HG02642 (cell line): Measurements from ENCODE around the gene RMI1.
"Not testable (repeated sequence)": the region's sequence is repeated elsewhere in the genome, so short reads cannot be mapped to it uniquely, and the experiment has no call there.

ENCODE experiments used
- ATAC-seq: cut with Tn5 transposase; IDR thresholded peaks from one replicate; pipeline ENCODE4 v1.9.1; 2021; ENCODE audit warnings: mild to moderate bottlenecking; ENCODE audit not compliant: unreplicated experiment, poor library complexity

RMI1 gene

DNA sequence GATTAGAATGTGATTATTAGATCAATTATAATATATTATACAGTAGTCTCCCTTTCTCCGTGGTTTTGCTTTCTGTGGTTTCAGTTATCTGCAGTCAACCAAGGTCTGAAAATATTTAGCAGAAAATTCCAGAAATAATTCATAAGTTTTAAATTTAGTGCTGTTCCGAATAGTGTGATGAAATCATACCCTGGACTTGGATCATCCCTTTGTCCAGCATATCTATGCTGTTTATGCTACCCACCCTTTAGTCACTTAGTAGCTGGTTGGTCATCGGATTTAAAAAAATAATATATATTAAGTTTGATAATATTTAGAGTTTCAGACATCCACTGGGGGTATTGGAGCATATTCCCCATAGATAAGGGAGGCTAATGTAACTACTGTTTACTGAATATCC, 19.6 kb downstream of the RMI1 start:
- no peak for ATAC-seq

- no peak for ATAC-seq
Observed at GRCh38 chr9:84001621-84002020, 21.0 kb downstream of the RMI1 start.

GRCh38 chr9:84002344-84002743, 21.7 kb downstream of the RMI1 start:
- ATAC-seq, result peak; percentile 64

- ATAC-seq, result no peak
Observed at GRCh38 chr9:84003246-84003645, 22.6 kb downstream of the RMI1 start.

GRCh38 chr9:84007662-84008061, 27.1 kb downstream of the RMI1 start:
- no peak for ATAC-seq

- no peak for ATAC-seq
Observed at GRCh38 chr9:84024041-84024575, 43.5 kb downstream of the RMI1 start.

DNA sequence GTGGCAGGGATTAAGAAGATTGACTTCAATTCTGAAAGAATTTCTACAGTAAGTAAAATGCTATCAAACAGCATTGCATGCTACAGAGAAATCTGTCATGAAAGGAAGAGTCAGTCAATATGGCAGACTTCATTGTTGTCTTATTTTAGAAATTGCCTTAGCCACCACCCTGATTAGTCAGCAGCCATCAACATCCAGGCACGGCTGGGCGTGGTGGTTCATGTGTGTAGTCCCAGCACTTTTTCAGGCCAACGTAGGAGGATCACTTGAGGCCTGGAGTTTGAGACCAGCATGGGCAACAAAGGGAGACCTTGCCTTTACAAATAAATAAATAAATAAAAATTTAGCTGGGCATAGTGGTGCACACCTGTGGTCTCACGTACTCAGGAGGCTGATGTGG, 46.6 kb downstream of the RMI1 start:
- ATAC-seq, result no peak

DNA sequence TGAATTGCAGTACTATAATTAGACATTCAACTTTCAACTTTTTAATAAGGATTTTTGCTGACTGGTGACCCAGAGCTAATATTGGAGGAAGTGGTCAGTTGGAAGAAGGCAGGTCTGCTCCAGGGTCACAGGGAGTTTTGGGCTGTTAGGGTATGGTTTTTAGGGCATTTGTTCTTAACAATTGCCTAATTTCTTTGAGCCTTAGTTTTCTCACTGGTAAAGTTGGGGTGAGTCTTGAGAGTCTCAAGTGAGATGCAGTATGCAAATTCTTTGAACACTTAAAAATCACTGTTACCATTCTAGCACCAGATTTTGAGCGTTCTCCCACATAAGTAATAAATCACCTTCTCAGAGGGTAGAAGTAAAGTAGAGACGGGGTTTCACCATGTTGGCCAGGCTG, 50.9 kb downstream of the RMI1 start:
- ATAC-seq, result no peak

GRCh38 chr9:84041857-84042256, 61.3 kb downstream of the RMI1 start:
- ATAC-seq, result not testable (repeated sequence)

DNA sequence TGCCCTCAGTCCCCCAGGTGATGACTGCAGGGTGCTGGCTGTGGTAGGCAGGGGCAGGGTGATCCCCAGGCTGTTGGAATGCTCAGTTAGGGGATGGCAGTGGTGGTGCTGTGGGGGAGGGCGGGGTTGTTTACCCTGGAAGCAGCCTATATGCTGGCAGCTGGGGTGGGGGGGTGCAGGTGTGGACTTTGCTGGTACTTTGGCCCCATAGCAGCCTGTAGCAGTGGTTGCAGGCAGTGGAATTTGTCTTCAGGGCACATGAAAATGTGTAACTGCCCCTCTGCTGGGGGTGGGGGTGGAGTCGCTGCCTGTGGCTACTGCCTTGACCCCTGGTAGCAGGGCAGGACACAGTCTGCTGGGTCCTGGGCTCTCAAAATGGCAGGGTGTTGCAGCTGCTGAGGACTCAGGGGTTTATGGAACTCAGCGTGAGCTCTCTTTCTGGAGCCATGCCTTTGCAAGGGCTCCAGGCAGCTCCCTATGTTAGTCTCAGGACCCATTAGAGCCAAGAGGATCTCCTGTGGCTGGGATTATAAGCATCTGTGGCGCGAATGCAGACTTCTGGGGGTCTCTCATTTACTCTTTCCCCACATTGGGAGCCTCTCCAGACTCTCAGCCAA, 65.0 kb downstream of the RMI1 start:
- no peak for ATAC-seq
